Endometrial microvascular endothelial cells (primary cell): ENCODE results near the gene ZNF358. TPM values are rescaled to one million over a fixed set of nuclear protein-coding genes. Genes with fewer than 3 reads are reported as not detected.
"Not testable (repeated sequence)": the region's sequence is repeated elsewhere in the genome, so short reads cannot be mapped to it uniquely, and the experiment has no call there.

Experiments
- in situ Hi-C: cut with HindIII; loops from 2 replicates; pipeline ENCODE4 v1.10.0; 2017; ENCODE audit warnings: low sequenced_read_pairs, low pct_unique_long_range_greater_than_20kb; ENCODE audit errors: inconsistent ontology term
- total RNA-seq: library from RNA; depleted of rRNA; stranded (reverse); fragments of >200 nt; gene quantifications from one replicate; pipeline ENCODE4 v1.2.3, GENCODE V29; 2015; ENCODE audit errors: inconsistent ontology term

Gene ZNF358
- total RNA-seq, 1 donor from 2014 or later: 25.4 TPM

GRCh38 chr19:7533281-7533885, 17.5 kb downstream of the ZNF358 start:
- in situ Hi-C loops: no loop called here

- in situ Hi-C loops: no loop called here
Measured at GRCh38 chr19:7533925-7534480, 18.1 kb downstream of the ZNF358 start.

DNA sequence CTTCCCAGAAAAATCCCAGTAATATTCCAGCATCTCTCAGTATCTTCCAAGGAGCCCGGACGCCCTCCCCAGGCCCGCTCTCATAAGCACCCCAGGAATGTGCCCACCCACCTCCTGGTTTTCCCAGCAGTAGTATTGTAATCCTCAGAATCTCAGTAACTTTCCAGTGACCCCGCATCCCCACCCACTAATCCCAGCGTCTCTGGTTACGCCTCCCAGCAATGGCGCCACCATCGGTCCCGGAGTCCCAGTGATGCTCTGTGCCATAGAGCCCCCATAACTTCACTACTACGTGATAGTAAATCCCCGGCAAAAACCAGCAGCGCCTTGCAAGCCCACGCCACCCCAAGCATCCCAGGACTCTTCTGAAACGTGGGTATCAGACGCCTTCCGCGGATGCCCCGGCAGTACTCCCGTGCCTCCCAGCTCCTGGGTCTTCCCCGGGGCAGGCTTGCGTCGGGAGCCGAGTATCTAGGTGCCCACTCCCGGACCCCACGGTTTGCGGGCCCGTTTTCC, 18.7 kb downstream of the ZNF358 start:
- in situ Hi-C loops: no loop called here

DNA sequence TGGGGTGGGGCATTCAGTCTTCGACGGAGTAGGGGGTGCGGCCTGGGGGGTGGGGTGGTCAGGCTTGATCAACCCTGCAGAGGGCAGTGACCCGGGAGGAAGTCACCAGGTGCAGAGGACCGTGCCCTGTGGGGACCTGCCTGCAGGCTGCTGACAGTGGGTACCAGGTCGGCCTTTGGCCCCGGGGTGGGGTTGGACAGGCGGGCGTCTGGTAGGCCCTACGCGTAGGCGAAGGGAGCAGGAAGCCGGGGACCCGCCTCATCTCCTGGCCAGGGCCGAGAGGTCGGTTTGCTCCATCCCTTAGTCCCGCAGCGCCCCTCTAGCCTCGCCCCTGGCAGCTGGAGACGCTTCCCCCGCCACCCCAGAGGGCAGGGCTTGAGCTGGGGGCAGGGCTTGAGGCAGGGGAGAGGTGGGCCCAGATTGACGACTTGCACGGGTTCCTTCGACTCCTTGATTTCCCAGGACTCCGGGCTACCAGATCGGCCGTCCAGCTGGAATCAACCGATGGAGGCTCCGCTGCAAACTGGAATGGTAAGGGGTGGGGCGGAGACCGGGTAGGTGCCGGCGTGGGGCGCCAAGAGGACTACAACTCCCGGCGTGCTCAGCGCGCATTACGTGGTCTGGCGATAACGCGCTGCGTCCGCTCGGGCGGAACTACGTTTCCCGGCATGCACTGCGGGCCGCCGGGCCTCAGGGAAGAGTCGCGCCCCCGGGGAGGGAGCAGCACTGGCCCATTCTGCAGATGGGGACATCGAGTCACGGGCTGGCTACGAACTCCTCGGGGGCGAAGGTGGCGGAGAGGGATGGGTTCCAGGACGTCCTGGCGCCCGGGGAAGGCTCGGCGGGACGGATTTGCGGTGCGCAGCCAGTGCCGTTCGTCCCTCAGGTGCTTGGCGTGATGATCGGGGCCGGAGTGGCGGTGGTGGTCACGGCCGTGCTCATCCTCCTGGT, 19.4 kb downstream of the ZNF358 start, which contains the start of gene PNPLA6:
TSS of gene PNPLA6 (plus strand) at position 671 of the 951 bp plus-strand sequence. CDS start at position 743, 72 bp downstream.
- in situ Hi-C loops: no loop called here

DNA sequence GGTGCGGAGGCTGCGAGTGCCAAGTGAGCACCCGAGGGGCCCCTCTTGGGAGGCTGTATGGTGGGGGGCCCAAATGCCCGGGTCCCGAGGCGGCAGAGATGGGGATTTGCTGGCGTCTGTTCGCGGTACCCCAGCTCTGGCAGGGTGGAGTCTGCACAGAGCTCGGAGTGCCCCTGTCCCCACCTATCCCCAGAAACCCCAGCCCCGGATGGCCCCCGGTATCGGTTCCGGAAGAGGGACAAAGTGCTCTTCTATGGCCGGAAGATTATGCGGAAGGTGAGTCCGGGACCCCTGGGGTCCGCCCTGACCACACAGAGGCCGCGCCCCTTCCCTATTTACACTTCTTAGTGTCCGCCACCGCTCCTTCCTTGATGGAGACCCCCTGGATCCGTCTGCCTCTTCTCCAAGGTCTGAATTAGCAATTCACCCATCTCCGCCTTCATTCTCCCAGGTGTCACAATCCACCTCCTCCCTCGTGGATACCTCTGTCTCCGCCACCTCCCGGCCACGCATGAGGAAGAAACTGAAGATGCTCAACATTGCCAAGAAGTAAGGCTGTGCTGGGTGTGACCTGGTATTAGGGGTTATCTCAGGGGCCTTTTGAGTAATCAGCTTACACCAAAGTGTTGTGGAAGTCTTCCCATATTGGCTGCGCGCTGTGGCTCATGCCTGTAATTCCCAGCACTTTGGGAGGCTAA, 20.2 kb downstream of the ZNF358 start:
- in situ Hi-C loops: no loop called here

- in situ Hi-C loops: not testable (repeated sequence)
Measured at GRCh38 chr19:7538990-7539389, 23.1 kb downstream of the ZNF358 start.

DNA sequence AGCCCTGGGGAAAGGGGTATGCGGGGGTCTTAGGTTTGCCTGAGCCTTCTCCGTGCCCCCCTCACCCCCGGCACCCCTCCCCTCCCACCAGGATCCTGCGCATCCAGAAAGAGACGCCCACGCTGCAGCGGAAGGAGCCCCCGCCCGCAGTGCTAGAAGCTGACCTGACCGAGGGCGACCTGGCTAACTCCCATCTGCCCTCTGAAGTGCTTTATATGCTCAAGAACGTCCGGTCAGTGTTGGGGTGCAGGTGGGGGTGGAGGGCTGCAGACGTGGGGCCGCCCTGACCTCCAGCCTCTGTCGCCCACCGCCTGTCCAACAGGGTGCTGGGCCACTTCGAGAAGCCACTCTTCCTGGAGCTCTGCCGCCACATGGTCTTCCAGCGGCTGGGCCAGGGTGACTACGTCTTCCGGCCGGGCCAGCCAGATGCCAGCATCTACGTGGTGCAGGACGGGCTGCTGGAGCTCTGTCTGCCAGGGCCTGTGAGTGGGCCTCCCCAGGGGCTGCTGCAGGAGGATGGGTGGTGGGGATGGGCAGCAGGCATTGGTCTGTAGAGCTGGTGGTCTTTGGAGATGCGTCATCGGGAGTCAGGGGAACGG, 24.0 kb downstream of the ZNF358 start:
- in situ Hi-C loops: no loop called here

- in situ Hi-C loops: no loop called here
Measured at GRCh38 chr19:7540761-7541474, 25.0 kb downstream of the ZNF358 start.

DNA sequence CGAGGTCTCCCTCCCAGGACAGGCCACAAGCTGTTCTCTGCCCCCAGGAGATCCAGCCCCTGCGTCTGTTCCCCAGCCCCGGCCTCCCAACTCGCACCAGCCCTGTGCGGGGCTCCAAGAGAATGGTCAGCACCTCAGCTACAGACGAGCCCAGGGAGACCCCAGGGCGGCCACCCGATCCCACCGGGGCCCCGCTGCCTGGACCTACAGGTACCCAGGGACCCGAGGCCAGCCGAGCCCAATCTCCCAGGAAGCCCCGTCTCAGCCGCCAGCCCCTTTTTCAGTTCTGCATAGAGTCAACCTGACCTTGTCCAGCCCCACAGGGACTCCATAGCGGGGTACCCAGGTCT, 25.5 kb downstream of the ZNF358 start:
- in situ Hi-C loops: no loop called here

- in situ Hi-C loops: no loop called here
Measured at GRCh38 chr19:7541828-7542443, 26.0 kb downstream of the ZNF358 start.

- in situ Hi-C loops: no loop called here
Measured at GRCh38 chr19:7542556-7543348, 26.8 kb downstream of the ZNF358 start.

DNA sequence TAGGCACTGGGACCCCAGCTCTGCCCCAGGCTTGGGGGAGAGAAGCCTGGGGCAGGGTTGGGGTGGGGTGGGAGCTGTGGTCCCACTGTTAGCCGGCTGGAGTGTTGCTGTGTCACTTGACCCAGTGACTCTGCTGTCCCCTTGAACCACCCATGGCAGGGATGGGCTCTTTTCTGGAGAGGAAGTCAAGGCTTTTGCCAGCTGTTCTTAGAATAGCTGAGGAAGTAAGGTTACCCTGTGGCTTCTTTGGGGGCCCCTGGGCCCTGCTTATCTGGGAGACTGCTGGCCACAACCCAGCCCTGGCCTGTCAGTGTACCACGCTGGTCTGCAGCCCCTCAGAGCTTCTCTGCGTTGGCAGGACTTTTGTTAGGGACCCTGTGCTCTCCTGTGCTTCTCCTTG, 28.7 kb downstream of the ZNF358 start:
- in situ Hi-C loops: no loop called here

- in situ Hi-C loops: no loop called here
Measured at GRCh38 chr19:7545300-7545699, 29.4 kb downstream of the ZNF358 start.

- in situ Hi-C loops: no loop called here
Measured at GRCh38 chr19:7545904-7546303, 30.0 kb downstream of the ZNF358 start.

DNA sequence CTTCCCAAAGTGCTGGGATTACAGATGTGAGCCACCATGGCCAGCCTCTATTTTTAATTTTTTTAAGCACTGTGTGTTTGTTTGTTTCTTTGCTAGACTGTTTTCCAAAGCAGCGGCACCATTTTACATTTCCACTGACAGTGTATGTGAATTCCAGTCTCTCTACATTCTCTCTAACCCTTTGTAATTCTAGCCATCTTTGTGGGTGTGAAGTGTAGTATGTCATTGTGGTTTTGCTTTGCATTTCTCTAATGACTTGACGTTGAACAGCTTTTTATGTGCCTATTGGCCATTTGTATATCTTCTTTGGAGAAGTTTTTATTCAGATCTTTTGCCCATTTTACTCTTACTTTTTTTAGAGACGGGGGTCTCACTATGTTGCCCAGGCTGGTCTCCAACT, 31.3 kb downstream of the ZNF358 start:
- in situ Hi-C loops: no loop called here

DNA sequence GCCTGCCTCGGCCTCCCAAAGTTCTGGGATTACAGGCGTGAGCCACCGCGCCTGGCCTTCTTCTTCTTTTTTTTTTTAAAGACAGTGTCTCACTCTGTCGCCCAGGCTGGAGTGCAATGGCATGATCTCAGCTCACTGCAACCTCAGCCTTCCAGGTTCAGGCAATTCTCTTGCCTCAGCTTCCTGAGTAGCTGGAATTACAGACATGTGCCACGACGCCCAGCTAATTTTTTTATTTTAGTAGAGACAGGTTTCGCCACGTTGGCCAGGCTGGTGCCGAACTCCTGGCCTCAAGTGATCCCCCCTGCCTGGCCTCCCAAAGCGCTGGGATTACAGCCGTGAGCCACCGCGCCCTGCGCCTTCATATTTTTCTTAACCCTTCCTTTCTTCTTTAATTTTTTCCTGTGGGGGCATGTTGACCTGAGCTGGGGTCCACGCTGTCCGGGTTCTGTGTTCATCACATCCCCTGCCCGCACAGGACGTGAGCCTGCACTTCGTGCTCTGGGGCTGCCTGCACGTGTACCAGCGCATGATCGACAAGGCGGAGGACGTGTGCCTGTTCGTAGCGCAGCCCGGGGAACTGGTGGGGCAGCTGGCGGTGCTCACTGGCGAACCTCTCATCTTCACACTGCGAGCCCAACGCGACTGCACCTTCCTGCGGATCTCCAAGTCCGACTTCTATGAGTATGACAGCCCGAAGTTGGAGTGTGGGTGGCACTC, 33.7 kb downstream of the ZNF358 start:
- in situ Hi-C loops: no loop called here
